HL-60 (cell line): ENCODE measurements around the gene C5orf24.
"Not testable (repeated sequence)": the region's sequence is repeated elsewhere in the genome, so short reads cannot be mapped to it uniquely, and the experiment has no call there.

Experiments
- CTCF ChIP-seq: IDR thresholded peaks from one replicate; pipeline ENCODE4 v1.5.1; 2011; ENCODE audit warnings: low read length, control low read depth, inconsistent platforms; ENCODE audit not compliant: insufficient read depth
- POLR2AphosphoS5 ChIP-seq: IDR thresholded peaks from 2 replicates; pipeline ENCODE4 v1.6.1; 2012; ENCODE audit warnings: low read depth
- REST ChIP-seq: IDR thresholded peaks from 2 replicates; pipeline ENCODE4 v1.6.1; 2012; ENCODE audit warnings: low read depth; ENCODE audit not compliant: insufficient replicate concordance
- SPI1 ChIP-seq: IDR thresholded peaks from 2 replicates; pipeline ENCODE4 v1.6.1; 2012; ENCODE audit warnings: low read depth, mild to moderate bottlenecking, borderline replicate concordance

- TF ChIP-seq CTCF, POLR2AphosphoS5, REST, SPI1: not testable (repeated sequence)
These were observed 35.2 kb downstream of the C5orf24 start for GRCh38 chr5:134880937-134881336.
